Measurements from ENCODE around the gene FRMPD1. TPM values are rescaled to one million over a fixed set of nuclear protein-coding genes. Genes with fewer than 3 reads are reported as not detected.

Gene FRMPD1
- polyA plus RNA-seq, 4 donors, result 0.72 to 1.3 (median 0.88) TPM

- DNase-seq (ENCODE audit: low read depth in 4 of 4, low spot score in 2 of 4), result no peak
Measured at GRCh38 chr9:37678789-37679273, 28.1 kb downstream of the FRMPD1 start.

DNA sequence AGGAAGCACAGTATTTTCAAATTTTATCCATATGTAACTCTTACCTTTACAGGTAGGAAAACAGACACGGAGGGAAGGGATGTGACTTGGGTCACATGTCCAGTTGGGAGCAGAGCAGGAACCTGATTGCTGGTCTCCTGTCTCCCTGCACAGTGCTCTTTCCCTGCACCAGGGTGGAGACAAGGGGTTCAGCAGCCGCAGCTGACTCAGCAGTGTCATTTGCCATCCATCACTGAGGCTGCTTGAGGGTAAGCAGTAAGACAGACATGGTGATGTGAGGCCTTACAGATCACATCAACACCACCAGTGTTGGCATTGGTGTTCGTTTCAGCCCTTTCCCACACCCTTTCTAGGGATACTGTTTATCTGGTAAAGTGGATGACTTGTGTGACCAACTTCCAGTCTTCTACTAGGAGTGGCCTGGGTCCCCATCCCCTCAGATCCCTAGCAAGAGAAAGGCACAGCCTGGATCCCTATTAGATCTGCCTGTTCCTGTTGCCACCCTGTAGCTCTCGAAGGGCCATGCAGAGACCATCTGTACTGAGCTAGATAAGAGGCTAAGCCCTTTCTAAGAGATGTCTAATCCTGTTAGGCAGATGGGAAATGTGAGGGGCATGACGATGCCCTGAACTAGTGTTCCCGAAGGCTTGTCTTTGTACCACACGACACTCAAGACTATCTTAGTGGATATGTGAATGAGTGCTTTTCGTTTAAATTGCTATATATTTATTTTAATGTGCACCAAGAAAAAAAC, 29.1 kb downstream of the FRMPD1 start:
- no peak for DNase-seq (ENCODE audit: low read depth in 4 of 4, low spot score in 2 of 4)

DNA sequence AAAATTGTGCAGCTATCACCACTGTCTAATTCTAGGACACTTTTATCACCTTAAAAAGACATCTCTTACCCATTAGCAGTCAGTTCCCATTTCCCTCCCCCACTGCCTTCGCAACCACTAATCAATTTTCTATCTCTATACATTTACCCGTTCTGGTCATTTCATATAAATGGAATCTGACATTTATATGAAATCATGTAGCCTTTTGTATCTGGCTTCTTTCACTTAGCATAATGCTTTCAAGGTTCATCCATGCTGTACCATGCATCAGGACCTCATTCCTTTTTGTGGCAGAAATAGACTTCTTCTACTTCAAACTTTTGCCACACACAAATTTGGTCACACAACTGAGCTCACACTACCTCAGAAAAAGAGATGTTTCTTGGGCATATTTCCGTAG, 32.2 kb downstream of the FRMPD1 start:
- no peak for DNase-seq (ENCODE audit: low read depth in 4 of 4, low spot score in 2 of 4)

GRCh38 chr9:37683531-37684371, 33.0 kb downstream of the FRMPD1 start:
- DNase-seq (ENCODE audit: low read depth in 4 of 4, low spot score in 2 of 4), result no peak

GRCh38 chr9:37692622-37693221, 42.0 kb downstream of the FRMPD1 start:
- no peak for DNase-seq (ENCODE audit: low read depth in 4 of 4, low spot score in 2 of 4)

DNA sequence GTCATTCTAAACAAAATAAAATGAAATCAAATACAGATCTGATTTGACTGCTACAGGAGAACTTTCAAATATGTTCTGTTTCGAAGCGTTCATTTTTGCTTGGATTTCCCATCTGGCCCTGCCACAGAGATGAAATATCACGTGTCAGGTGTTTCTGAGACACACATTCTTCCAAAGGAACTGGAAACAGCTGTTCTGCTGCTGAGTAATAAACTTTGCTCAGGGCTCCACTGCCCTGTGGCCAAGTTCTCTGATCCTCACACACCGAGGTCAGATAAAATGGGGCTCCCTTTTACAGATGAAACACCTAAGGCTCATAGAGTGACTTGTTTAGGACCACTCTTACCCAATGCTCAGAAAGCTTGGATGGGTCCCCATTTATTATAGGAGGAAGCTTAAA, 42.5 kb downstream of the FRMPD1 start:
- no peak for DNase-seq (ENCODE audit: low read depth in 4 of 4, low spot score in 2 of 4)

- no peak for DNase-seq (ENCODE audit: low read depth in 4 of 4, low spot score in 2 of 4)
Measured at GRCh38 chr9:37694355-37694754, 43.6 kb downstream of the FRMPD1 start.

DNA sequence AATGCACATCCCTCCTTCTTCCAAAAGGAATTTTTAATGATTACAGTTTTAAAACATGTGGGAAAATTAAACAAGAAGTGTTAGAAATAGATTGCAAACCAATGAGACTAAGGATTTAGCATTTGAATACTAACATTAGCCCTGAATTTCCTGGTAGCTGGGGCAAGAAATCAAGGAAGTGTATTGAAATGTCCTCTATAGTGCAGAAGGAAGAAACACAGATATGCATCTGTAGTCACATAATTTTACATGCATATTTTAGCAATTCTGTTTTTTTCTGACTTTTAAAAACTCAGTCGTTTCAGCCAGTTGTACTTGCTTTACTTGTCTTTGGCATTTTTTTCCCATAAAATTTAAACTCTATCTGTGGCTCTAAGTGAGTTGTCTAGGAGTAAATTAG, 45.8 kb downstream of the FRMPD1 start:
- DNase-seq (ENCODE audit: low read depth in 4 of 4, low spot score in 2 of 4), result no peak

GRCh38 chr9:37700131-37700530, 49.4 kb downstream of the FRMPD1 start:
- no peak for DNase-seq (ENCODE audit: low read depth in 4 of 4, low spot score in 2 of 4)

DNA sequence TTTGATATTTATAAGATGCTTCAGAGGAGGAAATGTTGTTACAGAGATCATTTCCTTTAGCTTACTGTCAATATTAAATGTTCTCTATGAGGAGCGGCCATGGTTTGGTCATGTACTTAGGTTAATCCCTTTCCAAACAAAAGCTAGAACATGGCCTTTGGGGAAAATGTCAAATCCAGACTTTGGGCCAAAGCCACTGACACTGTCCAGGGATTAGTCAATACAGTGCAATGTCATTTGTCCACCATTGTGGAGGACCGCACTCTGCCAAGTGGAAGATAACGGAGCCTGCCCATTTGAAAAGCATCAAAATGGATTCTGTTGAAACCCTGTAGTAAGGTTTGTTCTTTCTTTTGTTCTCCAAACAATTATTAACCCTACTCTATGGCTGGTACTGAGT, 50.1 kb downstream of the FRMPD1 start:
- no peak for DNase-seq (ENCODE audit: low read depth in 4 of 4, low spot score in 2 of 4)

- DNase-seq (ENCODE audit: low read depth in 4 of 4, low spot score in 2 of 4), result no peak
Measured at GRCh38 chr9:37705787-37706186, 55.0 kb downstream of the FRMPD1 start.

GRCh38 chr9:37706290-37706689, 55.5 kb downstream of the FRMPD1 start:
- DNase-seq (ENCODE audit: low read depth in 4 of 4, low spot score in 2 of 4), result no peak

- no peak for DNase-seq (ENCODE audit: low read depth in 4 of 4, low spot score in 2 of 4)
Measured at GRCh38 chr9:37707748-37708147, 57.0 kb downstream of the FRMPD1 start.

DNA sequence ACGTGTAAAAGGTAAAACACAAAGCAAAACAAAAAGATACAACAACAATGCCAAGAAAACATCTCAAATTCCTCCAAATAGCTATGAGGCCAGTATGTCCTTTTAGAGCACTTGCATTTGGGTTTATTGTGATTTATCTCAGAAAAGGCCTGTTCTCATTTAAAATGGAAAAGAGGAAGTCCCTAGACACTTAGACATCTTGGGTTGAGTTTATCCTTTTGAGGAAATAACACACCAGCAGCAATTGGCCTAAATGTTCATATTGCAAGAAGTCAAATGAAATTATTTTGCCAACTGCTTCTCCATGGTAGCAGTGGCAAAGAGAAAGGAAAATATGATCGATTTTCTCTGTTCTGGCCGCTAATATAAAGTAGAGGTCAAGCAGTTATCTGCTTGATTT, 59.3 kb downstream of the FRMPD1 start:
- DNase-seq (ENCODE audit: low read depth in 4 of 4, low spot score in 2 of 4), result no peak

- DNase-seq (ENCODE audit: low read depth in 4 of 4, low spot score in 2 of 4), result no peak
Measured at GRCh38 chr9:37715260-37715659, 64.5 kb downstream of the FRMPD1 start.

DNA sequence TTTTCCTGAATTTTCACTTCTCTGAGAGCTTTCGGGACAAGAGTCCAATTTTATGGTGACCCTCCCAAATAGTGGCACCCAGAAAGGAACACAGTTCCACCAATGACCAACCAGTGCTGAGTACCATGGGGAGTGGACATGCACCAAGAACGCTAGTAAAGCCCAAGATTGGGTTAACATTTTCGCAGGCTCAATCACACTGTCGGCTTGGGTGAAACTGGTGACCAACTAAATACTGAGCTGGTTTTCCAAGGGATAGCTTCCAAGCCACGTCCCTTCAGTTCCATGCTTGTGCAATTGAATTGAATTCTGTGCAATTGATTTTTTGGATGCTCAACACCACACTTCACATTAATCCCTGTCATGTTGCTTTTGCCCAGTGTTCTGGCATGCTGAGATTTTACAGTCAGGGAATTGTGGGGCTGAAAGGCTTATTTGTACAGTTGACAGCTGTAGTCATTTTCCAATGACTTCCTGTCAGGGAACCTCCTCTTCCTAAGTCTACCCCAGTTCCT, 65.3 kb downstream of the FRMPD1 start:
- no peak for DNase-seq (ENCODE audit: low read depth in 4 of 4, low spot score in 2 of 4)

GRCh38 chr9:37719526-37719925, 68.8 kb downstream of the FRMPD1 start:
- DNase-seq (ENCODE audit: low read depth in 4 of 4, low spot score in 2 of 4), result no peak

GRCh38 chr9:37727013-37727412, 76.3 kb downstream of the FRMPD1 start:
- DNase-seq (ENCODE audit: low read depth in 4 of 4, low spot score in 2 of 4), result no peak

- no peak for DNase-seq (ENCODE audit: low read depth in 4 of 4, low spot score in 2 of 4)
Measured at GRCh38 chr9:37729499-37729898, 78.7 kb downstream of the FRMPD1 start.

GRCh38 chr9:37730256-37730655, 79.5 kb downstream of the FRMPD1 start:
- DNase-seq (ENCODE audit: low read depth in 4 of 4, low spot score in 2 of 4), result no peak

DNA sequence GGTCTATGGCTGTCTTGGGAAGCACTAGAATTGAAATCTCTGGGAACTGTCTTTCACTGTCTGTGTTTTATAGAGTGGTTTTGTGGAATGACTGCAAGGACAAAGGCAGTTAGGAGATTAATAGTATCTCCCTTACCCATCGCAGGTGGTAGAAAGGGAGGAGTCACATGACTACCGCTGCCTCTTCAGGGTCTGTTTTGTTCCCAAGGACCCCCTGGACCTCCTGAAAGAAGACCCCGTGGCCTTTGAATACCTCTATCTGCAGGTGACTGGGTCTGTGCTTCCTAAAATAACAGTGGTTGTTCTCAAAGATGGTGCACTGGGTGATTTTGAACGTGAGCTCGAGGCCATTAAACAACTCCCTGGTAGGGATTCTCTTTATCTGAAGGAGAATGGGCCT, 80.1 kb downstream of the FRMPD1 start:
- DNase-seq (ENCODE audit: low read depth in 4 of 4, low spot score in 2 of 4), result no peak
